MV-4-11 (cell line): ENCODE data around the gene ZNF185.

Experiments used
- DNase-seq: peaks from one replicate; lab custom pipeline; 2025; lab: John Stamatoyannopoulos, UW

The ZNF185 gene

DNA sequence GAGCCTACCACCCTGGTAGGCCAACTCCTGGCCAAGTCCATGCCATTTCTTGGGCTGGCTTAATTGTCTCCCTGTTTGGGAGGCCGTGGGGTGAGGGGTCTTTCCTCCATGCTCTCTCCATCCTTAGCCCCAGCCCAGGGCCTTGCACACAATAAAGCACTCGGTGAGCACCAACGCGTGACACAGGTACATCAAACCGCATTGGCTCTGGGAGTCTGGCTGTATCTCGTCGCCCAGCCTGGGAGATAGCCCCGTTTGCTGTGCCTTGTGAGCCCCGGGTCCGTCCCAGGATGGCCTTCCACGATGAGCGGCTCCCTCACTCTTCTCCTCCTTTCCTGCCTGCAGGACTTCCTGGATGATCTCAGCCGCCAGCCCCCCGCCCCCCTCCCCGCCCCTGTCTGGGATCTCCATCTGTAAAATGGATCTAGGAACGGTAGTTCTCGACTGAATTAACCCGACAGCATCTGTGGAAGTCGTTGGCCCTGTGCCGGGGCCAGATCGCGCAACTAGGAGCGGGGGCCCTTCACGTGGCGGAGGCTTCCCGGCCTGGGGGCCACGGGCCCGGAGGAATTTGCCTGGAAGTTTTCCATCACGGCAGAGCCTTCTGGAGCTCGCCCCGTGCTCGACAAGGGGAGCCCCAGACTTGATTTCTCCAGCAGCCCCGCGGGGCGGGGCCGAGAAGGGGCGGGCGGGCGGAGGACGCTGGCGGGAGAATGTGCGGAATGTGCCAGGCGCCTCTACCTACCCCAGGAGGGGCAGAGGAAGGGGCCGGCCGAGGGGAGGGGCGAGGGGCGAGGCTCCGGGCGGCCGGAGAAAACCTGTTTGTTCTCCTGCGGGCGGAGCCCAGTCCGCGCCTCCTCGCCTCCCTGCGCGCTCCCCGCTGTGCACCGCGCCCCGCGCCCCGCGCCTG is at the start of gene ZNF185:
TSS of gene ZNF185 (plus strand) at position 846 of the 910 bp plus-strand sequence. CDS start 16,423 bp downstream, outside the sequence.
- DNase-seq = no peak

DNA sequence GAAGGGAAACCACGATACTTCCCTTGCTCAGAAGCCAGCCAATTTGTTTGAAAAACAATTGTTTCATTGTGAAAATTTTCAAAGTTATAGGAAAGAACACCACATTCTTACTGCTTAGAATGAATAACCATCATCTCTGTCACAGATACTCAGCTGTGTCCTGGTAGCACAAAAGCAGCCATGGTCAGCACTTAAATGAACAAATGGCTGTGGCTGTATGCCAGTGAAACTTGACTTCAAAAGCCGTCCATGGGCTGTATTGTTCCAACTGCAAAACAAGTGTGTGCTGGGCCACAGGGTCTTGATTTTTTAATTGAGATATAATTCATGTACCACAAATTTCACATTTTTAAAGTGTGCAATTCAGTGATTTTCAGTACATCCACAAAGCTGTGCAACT is 47.4 kb upstream of the ZNF185 start:
- no peak for DNase-seq

DNA sequence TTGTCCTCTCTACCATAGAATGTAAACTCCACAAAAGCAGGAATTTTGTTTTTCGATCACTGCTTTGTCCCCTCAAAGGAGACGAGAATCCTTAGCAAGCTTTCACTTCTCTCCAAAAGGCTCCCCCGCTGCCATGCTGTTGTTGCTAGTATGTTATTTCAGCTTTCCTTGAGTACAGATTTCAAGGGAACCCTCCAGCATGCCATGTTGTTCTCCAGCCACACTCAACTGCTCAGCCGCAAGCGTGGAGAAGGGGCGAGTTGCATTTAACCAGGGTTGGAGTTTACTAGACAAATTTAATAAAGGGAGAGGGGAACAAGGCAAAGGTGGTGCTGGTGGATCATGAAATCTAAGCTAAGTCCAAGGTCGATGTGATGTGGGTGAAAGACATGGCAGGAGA is 43.9 kb upstream of the ZNF185 start:
- no peak for DNase-seq

DNA sequence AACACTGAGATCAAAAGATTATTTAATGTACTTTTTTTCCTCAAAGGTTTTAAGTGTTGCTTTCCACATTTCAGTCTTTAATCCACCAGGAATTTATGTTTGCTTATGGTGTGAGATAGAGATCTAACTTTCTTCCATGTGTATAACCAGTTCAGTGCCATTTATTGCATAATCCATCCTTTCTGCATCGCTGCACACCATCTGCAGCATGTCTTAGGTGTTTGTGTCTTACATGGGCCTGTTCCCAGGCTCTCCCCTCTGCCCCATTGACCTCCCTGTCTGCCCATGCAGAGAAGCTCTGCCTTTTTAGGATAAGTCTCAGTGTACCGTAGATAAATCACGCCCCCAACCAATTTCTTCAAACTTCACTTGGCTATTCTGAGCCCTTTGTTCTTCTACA is 36.8 kb upstream of the ZNF185 start:
- no peak for DNase-seq

DNA sequence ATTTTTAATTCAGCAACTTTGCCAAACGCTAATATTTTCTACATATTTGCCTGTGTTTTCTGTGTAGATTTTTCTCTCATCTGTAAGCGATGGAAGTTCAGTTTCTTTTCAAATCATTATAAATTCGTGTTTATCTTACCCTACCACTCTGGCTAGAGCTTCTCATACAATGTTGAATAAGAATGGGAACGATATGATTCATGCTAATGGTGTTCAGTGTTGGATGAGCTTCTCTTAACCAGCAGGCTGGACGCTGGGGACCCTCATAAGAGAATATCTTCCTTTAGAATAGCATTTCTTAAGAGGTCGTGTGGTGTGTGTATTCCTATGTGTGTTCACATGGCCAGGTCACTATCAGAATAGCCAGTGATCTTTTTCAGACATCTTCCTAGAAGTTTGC is 36.0 kb upstream of the ZNF185 start:
- DNase-seq = no peak

DNA sequence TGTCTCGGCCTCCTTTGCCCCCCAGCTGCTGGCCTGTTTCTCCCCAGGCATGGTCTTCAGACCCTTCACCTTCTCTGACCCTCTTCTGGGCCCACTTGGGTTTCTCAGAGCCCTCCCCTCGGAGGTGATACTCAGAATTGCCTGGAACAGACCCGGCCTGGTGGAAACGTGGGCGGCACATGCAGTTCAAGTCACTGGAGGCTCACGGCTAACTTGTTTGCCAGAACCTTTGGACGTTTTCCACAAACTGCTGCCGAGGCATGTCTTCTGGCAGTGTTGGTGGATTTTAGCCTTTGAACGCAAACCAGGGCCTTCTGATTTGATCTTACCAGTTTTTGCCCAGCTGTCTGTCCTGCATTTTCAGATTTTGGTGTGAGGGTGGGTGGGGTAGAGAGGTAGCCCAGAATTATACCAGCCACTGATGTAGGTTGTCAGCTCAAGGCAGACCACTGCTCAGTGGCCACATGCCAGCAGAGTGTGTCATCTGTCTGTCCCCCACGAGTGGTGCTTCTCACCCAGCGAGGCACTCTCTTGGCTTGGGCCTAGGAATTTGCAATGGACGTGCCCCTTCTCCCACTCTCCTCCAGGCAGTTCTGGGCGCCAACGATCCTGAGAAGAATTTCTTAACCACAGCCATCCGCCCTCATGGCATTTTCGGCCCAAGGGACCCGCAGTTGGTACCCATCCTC is 32.5 kb upstream of the ZNF185 start:
- no peak for DNase-seq

DNA sequence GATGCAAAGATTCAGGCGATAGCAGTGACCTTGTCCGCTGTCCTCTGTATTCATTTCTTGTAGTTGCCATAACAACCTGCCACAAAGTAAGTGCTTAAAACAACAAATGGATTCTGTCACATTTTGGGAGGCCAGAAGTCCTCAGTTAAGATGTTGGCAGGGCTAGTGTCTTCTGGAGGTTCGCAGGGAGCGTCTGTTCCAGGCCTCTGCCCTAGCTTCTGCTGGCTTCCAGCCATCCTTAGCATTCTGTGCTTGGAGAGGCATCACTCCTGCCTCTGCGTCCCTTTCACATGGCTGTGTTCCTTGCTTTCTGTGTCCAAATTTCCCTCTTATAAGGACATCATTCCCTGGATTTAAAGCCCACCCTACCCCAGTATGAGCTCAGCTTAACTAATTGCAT is 31.5 kb upstream of the ZNF185 start:
- DNase-seq = no peak

DNA sequence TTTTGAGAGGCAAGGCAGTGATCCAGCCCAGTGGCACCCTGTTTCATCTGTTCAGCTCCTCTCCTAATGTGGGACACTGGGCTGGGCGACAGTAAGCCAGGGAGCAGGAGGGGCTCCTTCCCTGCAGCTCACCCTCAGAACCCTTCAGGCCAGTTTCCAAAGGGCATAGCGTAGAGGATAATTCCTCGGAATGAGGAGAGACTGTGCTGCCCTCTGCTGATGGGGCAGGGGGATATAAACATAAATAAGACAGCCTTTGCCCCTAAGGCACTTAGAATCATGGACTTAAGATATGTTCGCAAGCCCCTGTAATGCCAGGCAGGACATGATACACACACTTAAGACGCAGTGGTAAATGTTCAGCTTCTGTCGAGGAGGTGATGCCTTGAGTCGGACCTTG is 27.9 kb upstream of the ZNF185 start:
- no peak for DNase-seq

DNA sequence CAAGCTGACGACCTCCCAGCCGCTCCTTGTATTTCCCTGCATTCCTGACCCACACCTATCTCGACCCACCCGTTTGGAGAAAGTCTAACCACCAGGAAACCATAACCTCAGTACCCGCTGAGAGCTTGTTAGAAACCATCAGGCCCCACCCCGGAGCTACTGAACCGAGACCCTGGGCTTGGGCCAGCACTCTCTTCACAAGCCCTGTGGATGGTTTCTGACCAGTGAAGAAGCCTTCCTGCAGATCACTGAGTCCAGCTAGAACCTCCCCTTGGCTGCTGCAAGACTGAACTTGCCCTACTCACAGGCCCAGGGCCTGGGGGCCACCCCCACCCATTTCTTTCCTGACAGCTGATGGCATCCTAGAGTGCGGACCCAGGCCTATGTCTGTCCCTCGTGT is 26.6 kb upstream of the ZNF185 start:
- no peak for DNase-seq

DNA sequence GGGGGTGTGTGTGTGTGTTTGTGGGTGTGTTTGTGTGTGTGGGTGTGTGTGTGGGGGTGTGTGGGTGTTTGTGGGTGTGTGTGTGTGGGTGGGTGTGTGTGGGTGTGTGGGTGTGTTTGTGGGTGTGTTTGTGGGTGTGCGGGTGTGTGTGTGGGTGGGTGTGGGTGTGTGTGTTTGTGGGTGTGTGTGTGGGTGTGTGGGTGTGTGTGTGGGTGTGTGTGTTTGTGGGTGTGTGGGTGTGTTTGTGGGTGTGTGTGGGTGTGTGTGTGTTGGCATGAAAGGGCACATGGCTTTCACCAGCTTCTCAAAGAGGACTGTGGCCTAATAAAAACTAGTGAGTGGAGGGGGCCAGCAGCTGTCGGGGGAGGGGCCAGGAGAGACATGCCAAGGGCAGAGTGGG is 25.3 kb upstream of the ZNF185 start:
- no peak for DNase-seq

DNA sequence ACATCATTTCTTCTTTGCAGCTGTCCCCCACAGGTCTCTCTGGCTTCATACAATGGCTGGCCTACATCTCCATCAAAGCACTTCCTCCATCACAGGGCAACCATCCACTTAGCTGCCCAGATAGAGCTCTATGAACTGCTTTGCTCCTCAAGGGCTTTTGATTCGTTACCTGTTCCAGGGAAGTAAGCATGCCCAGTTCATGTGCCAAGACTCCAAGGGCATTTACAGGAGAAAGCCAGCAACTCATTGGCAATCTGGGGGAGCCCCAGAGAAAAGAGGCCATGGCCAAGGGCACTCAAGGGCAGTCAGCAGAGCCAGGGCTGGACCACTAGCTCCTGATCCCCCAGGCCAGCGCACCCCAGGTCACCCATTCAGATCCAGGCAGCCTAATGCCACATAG is 24.5 kb upstream of the ZNF185 start:
- DNase-seq = no peak

DNA sequence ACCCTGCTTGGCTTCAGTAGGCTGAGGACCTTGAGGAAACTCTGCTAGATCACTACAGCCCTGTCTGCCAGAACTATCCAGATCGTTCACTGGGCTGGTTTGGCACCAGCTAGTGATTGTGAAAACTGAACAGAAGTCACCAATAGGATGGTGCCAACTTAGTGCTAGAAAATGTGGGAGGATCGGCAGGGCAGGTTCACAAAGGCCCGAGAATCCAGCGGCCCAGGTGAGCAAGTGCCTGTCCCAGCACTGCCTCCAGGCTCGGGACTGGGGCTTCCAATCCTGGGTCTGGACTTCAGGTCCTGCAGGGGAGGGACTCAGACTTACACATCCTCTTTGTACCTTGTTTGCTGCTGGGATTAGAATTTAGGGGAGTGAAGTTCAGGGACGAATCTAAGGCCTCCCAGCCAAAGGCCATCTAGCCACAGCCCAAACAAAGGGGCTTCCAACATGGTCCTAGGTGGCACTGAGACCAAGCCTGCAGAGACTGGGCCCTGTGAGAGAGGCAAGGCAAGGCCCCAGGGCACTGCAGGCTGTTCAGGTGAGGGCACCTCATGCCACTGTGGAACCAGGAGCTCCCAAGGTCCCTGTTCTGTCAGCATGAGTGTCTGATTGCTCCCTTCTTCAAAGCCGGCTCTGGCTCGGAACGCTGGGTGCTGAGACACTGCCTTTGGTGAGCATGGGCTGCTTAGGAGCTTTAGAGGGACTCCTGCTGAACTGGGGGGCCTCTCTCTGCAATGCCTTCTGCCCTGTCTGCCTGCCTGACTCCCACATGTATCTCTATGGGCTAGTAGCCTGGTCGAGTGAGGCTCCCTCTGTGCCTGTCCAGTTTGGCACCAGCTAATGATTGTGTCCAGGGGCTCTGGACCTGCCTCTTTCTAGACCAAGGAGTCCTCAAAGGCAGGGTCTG is 20.7 kb upstream of the ZNF185 start:
- DNase-seq = no peak

DNA sequence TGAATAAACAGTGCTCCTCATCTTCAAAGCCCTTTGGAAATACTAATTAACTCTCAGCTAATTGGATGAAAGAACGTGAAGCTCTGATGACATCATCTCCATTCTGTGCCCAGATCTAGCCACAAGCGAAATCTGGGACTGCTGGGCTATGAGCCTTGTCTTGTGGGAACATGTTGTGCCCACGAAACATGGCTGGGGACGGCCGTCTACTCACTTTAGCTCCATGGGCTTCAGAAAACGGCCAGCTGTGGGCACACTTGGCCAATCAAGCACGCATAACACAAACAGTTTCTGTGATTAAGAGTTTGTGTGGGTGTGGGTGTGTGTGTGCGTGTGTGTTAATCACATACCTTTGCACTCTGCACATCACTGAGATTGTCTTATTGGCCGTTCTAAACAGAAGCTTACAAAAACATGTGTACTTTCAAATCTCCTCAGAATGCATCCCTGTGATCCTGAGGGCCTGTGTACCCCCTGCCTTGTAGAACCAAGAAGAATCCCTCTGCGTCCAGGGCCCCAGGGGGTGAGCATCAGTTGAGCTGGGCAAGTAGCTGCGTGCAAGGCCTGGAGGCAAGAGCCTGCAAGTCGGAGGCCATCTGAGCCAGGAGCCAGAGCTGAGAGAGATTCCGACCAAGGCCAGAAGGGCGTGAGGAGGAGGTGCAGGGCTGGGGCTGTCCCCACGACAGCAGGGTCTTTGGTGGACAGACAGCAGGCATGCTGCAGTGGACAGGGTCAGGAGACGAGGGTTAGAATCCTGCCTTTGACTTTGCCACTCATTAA is 18.7 kb upstream of the ZNF185 start:
- DNase-seq = no peak

DNA sequence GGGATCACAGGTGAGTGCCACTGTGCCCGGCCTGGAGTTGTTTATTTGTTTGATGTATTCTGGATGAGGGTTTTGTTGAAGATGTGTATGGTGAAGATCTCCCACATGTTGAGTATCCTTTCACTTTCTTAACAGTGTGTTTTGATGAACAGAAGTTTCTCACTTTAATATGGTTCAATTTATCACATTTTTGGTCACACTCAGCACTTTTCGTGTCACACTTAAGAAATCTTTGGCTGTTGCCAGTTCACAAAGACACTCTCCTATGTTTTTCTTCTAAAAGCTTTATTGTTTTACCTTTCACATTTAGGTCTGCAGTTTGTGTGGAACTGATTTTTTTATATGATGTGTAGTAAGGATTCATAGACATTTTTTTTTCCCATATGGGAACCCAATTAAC is 16.6 kb upstream of the ZNF185 start:
- no peak for DNase-seq

DNA sequence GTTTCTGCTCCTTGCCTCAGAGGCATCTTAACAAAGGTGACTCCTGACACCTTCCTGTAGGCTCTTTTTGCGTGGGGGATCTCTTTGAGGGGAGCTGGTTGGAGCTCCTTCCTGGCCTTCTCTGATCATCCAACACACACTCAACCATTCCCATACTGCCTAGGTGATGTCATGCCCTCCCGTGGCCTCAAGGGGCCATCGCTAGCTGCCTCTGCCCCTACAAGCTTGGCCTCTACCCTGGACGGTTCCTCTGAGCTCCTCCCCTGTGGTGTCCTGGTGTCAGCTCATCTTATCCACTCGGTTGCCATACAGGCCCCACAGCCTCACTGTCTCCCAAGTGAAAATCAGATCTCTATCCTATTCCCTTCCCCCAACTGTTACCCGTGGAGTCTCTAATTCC is 13.7 kb upstream of the ZNF185 start:
- no peak for DNase-seq

DNA sequence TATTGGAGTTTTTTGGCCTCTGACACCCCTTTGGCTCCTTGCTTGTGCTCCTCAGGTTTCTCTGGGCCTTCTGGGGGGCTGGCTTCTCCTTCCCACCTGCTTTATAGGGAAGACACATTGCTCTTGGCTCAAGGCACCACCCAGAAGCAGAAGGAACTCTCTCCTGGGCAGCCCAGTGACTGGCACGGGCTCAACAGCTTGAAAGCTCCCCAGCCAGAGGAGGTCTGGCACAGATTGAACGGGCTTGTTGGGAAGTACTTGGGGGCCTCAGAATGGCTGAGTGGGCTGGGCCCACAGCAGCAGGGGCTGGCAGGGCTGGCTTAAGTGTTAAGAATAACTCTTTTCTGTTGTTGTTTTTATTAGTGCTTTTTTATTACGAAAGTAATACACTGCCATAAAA is 11.2 kb upstream of the ZNF185 start:
- no peak for DNase-seq

DNA sequence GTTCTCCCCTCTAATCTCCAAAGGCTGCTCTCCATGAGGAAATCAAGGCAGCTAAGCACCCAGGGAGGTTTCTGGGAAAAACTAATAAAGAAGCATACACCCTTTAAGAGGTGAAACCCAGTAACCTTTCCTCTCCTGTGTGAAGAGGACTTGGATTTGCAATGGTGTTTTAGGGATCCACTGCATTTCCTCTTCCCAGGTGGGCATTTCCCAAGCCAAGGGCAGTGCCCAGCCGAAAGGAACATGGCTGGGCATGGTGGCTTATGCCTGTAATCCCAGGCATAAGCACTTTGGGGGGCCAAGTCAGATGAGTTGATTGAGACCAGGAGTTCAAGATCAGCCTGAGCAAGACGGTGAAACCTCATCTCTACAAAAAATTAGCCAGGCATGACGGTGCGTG is 5.4 kb upstream of the ZNF185 start:
- DNase-seq = no peak

DNA sequence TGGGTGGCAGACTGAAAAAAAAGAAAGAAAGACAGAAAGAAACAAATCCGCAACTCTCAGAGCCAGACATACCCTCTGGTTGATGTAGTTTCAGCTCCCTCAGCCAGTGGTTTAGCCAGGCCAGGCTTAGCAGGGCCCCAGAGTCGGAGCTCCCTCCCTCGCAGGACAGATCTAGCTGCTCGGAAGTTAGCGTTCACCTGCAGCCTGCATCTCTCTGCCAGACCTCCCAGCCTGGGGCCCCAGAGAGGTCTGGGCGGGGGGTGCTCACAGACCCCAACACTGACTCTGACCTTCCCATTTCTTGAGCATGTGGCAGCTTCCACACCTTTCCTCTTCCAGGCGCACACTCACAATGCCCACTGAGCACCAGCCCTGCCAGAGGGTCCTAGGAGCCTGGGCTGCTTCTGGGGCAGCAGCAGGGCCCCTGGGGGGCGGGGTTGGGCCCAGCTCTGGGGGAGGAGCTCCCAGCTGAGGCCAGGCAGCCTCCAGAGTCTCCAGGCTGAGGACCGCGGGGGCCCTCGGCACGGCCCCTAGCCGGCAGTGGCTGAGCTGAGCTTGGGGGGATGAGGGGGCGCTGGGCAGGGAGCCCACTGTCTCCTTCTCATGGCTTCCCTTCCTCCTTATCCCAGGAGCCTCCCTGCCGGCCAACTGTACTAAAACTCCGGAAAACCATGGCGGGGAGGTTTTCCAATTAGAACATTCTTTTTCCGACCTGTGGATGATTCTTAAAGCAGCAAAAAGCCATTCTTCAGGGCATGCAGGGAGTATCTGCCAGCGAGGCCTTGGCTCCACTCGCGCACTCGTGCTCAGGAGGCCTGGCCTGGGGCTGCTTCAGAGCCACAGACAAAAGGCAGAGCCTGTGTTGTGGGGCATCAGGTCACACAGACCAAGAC is 4.6 kb upstream of the ZNF185 start:
- no peak for DNase-seq

DNA sequence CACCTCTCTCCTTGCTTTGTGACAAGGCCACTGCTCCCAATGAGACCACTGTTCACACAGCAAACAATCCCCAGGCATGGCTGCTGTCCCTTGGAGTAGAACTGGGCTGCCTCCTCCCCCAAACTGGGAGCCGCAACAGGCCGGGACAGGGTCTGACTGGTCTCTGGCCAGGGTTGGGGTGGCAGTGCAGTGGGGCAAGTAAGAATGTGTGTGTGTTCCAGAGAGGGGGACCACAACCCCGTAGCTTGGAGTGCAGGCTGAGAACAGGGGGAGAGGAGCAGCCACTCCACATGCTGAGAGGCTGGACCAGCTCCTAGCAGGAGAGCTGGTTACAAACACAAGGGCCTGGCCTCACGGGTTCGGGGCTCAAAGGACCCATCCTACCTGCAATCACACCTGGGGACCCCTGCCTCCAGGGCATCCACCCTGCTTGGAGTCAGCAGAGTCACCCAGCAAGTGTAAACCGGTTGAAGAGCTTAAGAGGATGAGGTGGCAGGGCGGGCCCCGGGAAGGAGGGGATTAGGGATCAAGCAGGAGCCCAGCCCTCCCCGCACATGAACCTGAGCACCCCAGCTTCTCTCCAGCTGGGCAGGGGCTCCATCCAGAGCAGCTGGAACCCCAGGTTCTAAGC is 3.8 kb upstream of the ZNF185 start:
- DNase-seq = no peak

DNA sequence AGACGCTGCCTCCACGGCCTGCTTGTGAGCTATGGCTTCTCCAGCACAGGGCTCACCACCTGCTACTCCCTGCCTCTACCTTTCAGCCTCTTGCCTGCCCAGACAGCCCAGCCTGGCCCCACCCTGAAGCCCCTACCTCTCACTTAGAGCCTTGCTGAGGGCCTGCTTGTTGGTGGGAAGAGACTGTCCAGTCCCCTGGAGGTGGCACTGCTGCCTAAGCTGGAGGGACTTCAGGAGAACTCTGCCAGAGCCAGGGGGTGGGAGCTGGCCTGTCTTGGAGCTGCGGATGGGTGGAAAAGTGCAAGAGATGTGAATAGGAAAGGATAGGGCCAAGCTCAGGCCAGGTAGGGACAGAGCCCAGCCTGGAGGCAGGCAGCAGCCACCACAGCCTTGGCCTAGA is 2.7 kb upstream of the ZNF185 start:
- no peak for DNase-seq
